ENCODE results near the gene MYOD1. TPM values are rescaled to one million over a fixed set of nuclear protein-coding genes. Genes with fewer than 3 reads are reported as not detected.
A peak's percentile ranks its signal among the peaks of the same experiment; 100 is the strongest.

The MYOD1 gene
- polyA plus RNA-seq, 10 donors: 38.1 to 64.4 (median 45.8) TPM

GRCh38 chr11:17699147-17700114 lies 19.9 kb upstream of the MYOD1 start:
- peak; percentile 73 to 85 (median 84) for DNase-seq

- DNase-seq: no peak
Observed at GRCh38 chr11:17700991-17701390, 18.4 kb upstream of the MYOD1 start.

DNA sequence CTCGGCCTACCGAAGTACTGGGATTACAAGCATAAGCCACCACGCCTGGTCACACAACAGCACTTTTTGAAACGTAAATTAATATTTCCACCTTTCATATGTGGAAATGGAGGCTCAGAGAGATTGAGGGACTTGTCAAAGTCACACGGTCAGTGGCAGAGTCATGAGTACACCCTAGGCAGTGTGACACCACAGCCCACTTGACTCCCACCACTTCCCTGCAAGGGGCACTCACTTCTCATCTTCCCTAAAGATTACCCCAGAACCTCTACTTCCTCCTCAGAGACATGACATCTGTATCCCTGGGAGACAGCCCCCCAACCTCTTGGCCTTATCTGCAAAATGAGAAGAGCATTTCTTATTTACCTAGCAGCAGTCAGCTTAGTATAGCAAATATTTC lies 16.5 kb upstream of the MYOD1 start:
- no peak for DNase-seq

- DNase-seq: no peak
Observed at GRCh38 chr11:17703951-17704350, 15.4 kb upstream of the MYOD1 start.

DNA sequence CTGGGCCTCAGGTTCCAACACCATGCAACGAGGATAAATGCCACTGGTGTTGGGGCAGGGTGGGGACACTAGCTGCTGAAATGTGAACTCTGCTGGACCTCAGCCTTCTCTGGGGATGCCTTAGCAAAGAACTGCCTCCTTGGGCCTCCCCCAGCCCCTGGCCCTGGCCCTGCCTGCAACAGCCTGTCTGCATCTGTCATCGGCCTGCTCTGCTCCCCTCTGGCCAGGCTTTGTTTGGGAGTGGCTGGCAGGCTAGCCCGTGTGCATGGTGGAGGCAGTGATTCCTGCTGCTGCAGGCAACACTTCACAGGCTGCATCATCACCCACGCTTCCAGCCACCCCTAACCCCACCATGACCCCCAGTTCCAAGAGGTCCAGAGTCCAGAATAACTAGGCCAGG lies 11.5 kb upstream of the MYOD1 start:
- DNase-seq: peak in 1 of 3 donors; percentile 20

GRCh38 chr11:17711836-17712235 lies 7.5 kb upstream of the MYOD1 start:
- DNase-seq: no peak

GRCh38 chr11:17713851-17714250 lies 5.5 kb upstream of the MYOD1 start:
- DNase-seq: no peak

- DNase-seq: peak; percentile 51 to 68 (median 61)
Observed at GRCh38 chr11:17714356-17714854, 5.0 kb upstream of the MYOD1 start.

DNA sequence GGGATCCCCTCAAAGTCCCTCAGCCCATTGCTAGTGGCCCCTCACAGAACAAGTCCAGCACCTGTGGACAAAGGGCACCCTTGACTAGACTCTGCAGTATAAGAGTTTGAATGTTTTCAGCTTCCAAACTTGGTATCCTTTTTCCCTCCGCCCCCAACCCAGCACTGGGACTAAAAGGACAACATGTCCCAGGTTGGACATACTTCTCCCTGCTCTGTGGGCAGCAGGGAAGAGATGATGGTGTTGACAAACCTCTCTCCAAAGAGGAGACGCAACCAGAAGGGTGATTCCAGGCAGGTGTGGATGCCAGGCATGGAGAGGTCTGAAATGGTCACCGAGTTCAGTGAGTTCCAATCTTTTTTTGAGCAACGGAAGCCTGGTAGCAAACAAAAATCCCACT lies 4.5 kb upstream of the MYOD1 start:
- DNase-seq: no peak

DNA sequence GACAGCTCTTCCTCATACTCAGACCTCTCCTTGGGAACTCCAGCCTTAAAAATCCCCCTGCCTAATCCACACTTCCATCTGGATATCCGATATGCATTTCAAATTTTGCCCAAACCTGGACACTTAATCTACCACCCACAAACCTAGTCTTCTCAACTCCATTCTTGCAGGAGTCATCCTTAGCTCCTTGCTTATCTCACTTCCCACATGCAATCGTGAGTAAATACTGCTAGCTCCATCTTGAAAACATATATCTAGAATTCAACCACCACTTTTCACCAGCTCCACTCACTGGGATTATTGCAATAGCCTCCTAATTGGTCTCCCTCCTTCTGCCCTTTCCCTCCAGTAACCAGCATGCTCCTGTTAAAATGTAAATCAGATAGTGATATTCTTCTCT lies 2.6 kb upstream of the MYOD1 start:
- no peak for DNase-seq

GRCh38 chr11:17718015-17718414 lies 1.4 kb upstream of the MYOD1 start:
- no peak for DNase-seq

- DNase-seq: no peak
Observed at GRCh38 chr11:17718510-17718962, 835 bp upstream of the MYOD1 start.

DNA sequence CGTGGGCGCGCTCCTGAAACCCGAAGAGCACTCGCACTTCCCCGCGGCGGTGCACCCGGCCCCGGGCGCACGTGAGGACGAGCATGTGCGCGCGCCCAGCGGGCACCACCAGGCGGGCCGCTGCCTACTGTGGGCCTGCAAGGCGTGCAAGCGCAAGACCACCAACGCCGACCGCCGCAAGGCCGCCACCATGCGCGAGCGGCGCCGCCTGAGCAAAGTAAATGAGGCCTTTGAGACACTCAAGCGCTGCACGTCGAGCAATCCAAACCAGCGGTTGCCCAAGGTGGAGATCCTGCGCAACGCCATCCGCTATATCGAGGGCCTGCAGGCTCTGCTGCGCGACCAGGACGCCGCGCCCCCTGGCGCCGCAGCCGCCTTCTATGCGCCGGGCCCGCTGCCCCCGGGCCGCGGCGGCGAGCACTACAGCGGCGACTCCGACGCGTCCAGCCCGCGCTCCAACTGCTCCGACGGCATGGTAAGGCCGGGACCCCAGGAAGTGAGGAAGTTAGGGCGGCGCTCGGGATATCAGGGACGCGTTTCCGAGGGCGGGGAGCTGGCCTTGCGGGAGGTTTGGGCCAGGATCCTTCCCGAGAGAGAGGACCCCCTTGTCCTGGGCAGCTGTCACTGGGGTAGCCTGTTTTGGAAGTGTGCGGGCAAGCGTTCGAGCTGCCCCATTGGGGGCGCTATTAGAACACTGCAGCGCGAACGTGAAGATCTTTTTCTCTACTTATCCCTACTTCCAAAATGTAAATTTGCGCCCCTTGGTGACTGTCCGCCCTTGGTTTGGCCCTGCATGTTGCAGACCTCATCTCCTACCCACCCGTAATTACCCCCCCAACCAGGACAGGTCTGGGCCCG lies 796 bp downstream of the MYOD1 start:
- peak in 2 of 3 donors; percentile 36 to 58 for DNase-seq

DNA sequence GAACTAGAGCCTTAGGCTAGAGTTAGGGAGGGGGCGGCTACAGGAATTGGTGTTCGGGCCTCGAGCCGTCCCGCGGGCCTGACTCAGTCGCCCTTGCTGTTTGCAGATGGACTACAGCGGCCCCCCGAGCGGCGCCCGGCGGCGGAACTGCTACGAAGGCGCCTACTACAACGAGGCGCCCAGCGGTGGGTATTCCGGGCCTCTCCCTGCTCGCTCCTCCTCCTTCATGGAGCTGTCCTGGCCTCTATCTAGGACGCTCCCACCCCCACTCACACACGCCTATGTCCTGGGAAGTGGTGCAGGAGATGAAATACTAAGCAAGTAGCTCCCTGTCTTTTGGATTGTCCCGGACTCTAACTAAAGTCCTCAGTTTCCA lies 1.4 kb downstream of the MYOD1 start:
- peak in 1 of 3 donors; percentile 40 for DNase-seq

DNA sequence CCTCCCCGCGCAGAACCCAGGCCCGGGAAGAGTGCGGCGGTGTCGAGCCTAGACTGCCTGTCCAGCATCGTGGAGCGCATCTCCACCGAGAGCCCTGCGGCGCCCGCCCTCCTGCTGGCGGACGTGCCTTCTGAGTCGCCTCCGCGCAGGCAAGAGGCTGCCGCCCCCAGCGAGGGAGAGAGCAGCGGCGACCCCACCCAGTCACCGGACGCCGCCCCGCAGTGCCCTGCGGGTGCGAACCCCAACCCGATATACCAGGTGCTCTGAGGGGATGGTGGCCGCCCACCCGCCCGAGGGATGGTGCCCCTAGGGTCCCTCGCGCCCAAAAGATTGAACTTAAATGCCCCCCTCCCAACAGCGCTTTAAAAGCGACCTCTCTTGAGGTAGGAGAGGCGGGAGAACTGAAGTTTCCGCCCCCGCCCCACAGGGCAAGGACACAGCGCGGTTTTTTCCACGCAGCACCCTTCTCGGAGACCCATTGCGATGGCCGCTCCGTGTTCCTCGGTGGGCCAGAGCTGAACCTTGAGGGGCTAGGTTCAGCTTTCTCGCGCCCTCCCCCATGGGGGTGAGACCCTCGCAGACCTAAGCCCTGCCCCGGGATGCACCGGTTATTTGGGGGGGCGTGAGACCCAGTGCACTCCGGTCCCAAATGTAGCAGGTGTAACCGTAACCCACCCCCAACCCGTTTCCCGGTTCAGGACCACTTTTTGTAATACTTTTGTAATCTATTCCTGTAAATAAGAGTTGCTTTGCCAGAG lies 2.0 kb downstream of the MYOD1 start:
- DNase-seq: no peak

- peak in 2 of 3 donors; percentile 32 to 41 for DNase-seq
Observed at GRCh38 chr11:17722000-17722643, 2.8 kb downstream of the MYOD1 start.

GRCh38 chr11:17724020-17724908 lies 4.9 kb downstream of the MYOD1 start:
- DNase-seq: no peak

DNA sequence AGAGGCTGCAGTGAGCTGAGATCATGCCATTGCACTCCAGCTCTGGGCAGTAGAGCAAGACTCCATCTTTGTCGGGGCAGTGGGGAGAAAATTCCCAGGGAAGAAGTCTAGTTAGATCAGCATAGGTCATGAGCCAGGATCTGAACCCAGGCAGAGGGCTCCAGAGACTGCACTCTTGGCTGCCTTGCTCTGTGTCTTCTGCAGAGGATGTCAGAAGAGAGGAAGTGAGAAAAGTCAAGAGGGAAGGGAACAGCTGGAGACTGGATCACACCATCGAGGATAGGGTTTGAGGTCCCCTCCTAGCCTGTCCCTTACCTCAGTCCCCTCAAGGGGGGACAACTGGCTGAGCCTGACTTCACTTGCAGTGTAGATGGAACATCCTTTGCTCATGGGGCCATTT lies 5.8 kb downstream of the MYOD1 start:
- no peak for DNase-seq

DNA sequence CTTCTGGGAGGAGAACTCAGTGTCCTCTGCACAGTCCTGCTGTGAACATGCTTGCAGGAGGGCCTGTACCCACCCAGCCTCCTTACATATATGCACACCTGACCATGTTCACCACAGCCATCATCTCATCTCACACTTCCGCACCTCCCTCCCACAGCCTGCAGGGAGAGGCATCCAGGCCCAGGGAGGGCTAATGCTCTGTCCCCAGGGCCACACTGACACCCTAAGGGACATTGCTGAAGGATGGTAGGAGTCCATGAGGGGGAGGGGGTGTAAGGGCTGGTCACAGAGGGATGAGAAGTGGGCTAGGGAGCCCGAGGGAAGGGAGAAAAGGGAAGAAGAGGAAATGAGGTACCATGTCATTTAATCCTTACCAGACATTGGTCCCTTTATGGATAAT lies 10.8 kb downstream of the MYOD1 start:
- DNase-seq: no peak
